ENCODE results near the gene ERCC6. TPM values are rescaled to one million over a fixed set of nuclear protein-coding genes. Genes with fewer than 3 reads are reported as not detected.

ERCC6 gene
- total RNA-seq, 1 experiment from 2014 or later, result 18.2 TPM

DNA sequence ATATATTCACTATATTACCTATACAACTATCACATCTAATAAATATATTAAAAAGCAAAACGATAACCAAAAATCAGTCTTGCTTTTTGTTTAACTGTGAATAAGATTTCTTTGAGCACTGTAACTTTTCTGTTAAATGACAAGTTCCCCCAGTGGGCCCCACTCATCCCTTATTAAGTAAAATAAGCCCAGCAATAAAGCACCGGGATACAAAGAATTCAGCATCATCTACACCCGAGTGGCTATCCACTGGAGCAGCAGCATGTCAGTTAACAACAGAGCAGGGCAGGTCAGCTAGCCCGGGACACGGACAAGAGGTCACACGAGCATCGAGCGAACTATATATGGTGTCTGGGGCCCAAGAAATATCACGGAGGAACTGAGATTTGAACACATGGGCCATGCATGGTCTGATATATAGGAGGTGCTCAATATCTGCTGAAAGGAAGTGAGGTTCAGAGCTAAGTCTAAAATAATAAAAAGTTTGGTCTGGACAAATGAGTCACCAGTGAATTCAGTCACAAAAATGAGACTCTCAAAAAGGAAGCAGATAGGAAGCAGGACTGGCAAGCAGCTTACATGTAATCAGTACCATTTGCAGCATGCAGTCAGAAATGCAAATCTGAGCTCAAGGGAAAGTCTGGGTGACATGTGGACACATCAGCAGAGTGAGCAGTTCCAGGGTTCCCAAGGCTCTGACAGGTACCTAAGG, 4.1 kb downstream of the ERCC6 start:
- no peak overlapping the region for H4K91ac ChIP-seq (ENCODE audit: insufficient read length, low read depth, low read length)
- DNase-seq, result no peak
- H3K27me3 ChIP-seq (ENCODE audit: insufficient read depth, low read length), result peaks cover 2% of the 10 kb centered on the region
- H3K27me3 Mint-ChIP-seq (ENCODE audit: low read depth), result peaks cover 9% of the 10 kb centered on the region
- peaks cover 5 to 20% (median 20%) of the 10 kb centered on the region in 3 experiments; a peak in 6 of 7 replicates for H3K36me3 Mint-ChIP-seq (ENCODE audit: insufficient read depth in 1 of 3, low read depth in 3 of 3)
- no peak overlapping the region for H3K9ac ChIP-seq (ENCODE audit: extremely low read depth, insufficient read length, low read length)
- H2AFZ ChIP-seq (ENCODE audit: low read length), result no peak overlapping the region
- no peak overlapping the region for H3K18ac ChIP-seq (ENCODE audit: insufficient read length, low read depth, low read length)
- H2BK12ac ChIP-seq (ENCODE audit: insufficient read length, low read depth, low read length), result no peak overlapping the region
- H3K4me2 ChIP-seq (ENCODE audit: insufficient read depth, insufficient read length, low read length), result no peak overlapping the region
- no peak overlapping the region for H2BK15ac ChIP-seq (ENCODE audit: low read depth, low read length)
- H3K9me3 Mint-ChIP-seq, result no peaks in the 10 kb centered on the region
- no peak overlapping the region for H3K4me3 Mint-ChIP-seq
- H4K5ac ChIP-seq (ENCODE audit: insufficient read length, low read depth, low read length), result no peak overlapping the region
- peaks cover 13% of the 10 kb centered on the region in 2 experiments for H3K4me1 Mint-ChIP-seq
- no peaks in the 10 kb centered on the region for H3K79me2 ChIP-seq (ENCODE audit: insufficient read depth, low read length)
- no peak overlapping the region for H2AK5ac ChIP-seq (ENCODE audit: insufficient read length, low read length)
- TF ChIP-seq, protein P1, sequence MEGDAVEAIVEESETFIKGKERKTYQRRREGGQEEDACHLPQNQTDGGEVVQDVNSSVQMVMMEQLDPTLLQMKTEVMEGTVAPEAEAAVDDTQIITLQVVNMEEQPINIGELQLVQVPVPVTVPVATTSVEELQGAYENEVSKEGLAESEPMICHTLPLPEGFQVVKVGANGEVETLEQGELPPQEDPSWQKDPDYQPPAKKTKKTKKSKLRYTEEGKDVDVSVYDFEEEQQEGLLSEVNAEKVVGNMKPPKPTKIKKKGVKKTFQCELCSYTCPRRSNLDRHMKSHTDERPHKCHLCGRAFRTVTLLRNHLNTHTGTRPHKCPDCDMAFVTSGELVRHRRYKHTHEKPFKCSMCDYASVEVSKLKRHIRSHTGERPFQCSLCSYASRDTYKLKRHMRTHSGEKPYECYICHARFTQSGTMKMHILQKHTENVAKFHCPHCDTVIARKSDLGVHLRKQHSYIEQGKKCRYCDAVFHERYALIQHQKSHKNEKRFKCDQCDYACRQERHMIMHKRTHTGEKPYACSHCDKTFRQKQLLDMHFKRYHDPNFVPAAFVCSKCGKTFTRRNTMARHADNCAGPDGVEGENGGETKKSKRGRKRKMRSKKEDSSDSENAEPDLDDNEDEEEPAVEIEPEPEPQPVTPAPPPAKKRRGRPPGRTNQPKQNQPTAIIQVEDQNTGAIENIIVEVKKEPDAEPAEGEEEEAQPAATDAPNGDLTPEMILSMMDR (conservative IDR thresholded peaks at IDR 0.05), result no peak
- no peak overlapping the region for H3K27ac Mint-ChIP-seq
- H3K4ac ChIP-seq (ENCODE audit: low read depth, low read length), result no peak overlapping the region
- WGBS (ENCODE audit: extremely low coverage, insufficient read length, low lambda C conversion rate), result 100% methylated on average over 1 of the region's 9 CpGs
- no peak overlapping the region for H3T11ph ChIP-seq (ENCODE audit: low read length)
- H3K4me1 ChIP-seq (ENCODE audit: insufficient read depth, low read length), result peaks cover 2% of the 10 kb centered on the region; the same call in 1 of the 2 replicates
- H2BK5ac ChIP-seq (ENCODE audit: insufficient read length, low read length), result no peak overlapping the region
- no peak overlapping the region for H2BK20ac ChIP-seq (ENCODE audit: low read depth, low read length, poor library complexity, severe bottlenecking)
- H3K23ac ChIP-seq (ENCODE audit: insufficient read length, low read depth, low read length), result no peak overlapping the region
- no peak overlapping the region for H3K27ac ChIP-seq (ENCODE audit: insufficient read length, low read depth, low read length)
- H4K20me1 ChIP-seq (ENCODE audit: control insufficient read depth, insufficient read depth, insufficient read length), result peaks cover 5% of the 10 kb centered on the region
- no peaks in the 10 kb centered on the region for H3K79me1 ChIP-seq (ENCODE audit: insufficient read depth, low read depth, low read length, poor library complexity, severe bottlenecking)
- peaks cover 16% of the 10 kb centered on the region for H3K23me2 ChIP-seq (ENCODE audit: insufficient read length, low read depth, low read length, poor library complexity, severe bottlenecking)
- H2BK120ac ChIP-seq (ENCODE audit: low read depth, low read length, poor library complexity, severe bottlenecking), result no peak overlapping the region
- no peak overlapping the region for H3K14ac ChIP-seq (ENCODE audit: insufficient read depth, low read length)
- no peak overlapping the region for H4K8ac ChIP-seq (replicated peaks; ENCODE audit: insufficient read length, low read depth, low read length)
- H3K9me3 ChIP-seq (ENCODE audit: control insufficient read depth, low read depth, low read length), result no peaks in the 10 kb centered on the region
- no peak overlapping the region for H3K56ac ChIP-seq (ENCODE audit: insufficient read length, low read depth, low read length)
